SK-N-SH (cell line): ENCODE results near the gene MIAT. TPM values are rescaled to one million over a fixed set of nuclear protein-coding genes. Genes with fewer than 3 reads are reported as not detected.

Experiments
- CTCF ChIA-PET: fragments of 300-600, 350-600 bp; formaldehyde crosslinking; extraction: SDS; loops from one replicate; lab custom pipeline; 2021; lab: Yijun Ruan, JAX
- POLR2A ChIA-PET: fragments of 350-600 bp; sonication (Branson Sonifier 250); formaldehyde crosslinking; extraction: SDS; loops from one replicate; lab custom pipeline; 2020; ENCODE audit warnings: antibody characterized with exemption, inconsistent platforms; lab: Yijun Ruan, JAX
- DNase-seq: peaks from one replicate; pipeline ENCODE4 v3.0.0; 2012
- H2AFZ ChIP-seq: fragments of 200-600 bp; sonication (generic); 2 replicates; pipeline ENCODE4 v1.8.1; 2016; ENCODE audit warnings: antibody characterized with exemption, mild to moderate bottlenecking, low read depth
- H3F3A ChIP-seq: fragments of 200-600 bp; sonication (generic); replicated peaks from 2 replicates; pipeline ENCODE3; 2016; ENCODE audit warnings: antibody characterized with exemption, mild to moderate bottlenecking; ENCODE audit not compliant: insufficient read depth
- H3K27ac ChIP-seq, 2 experiments: fragments of 200-500 bp in 1 of 2; fragments of 200-600 bp in 1 of 2; sonication (Bioruptor generic) in 1 of 2; sonication (generic), shearing (Covaris generic) in 1 of 2; 2 replicates each; pipeline versions ENCODE4 v1.5.1 to v1.6.1; 2014 to 2016; ENCODE audit warnings: low read depth in 2 of 2, inconsistent platforms in 1 of 2, low read length in 1 of 2, mild to moderate bottlenecking in 1 of 2, mixed read lengths in 1 of 2
- H3K27me3 ChIP-seq: fragments of 200-600 bp; sonication (generic), shearing (Covaris generic); 2 replicates; pipeline ENCODE4 v1.6.1; 2016; ENCODE audit warnings: mixed run types; ENCODE audit not compliant: insufficient read depth
- H3K36me3 ChIP-seq, 2 experiments: fragments of 200-500 bp in 1 of 2; fragments of 200-600 bp in 1 of 2; sonication (Bioruptor generic) in 1 of 2; sonication (generic) in 1 of 2; replicated peaks in 1 of 2; 2 replicates each; pipeline versions ENCODE3 to v1.5.1; 2014 to 2016; ENCODE audit warnings: low read length in 1 of 2, mild to moderate bottlenecking in 1 of 2; ENCODE audit not compliant: insufficient read depth in 2 of 2, control insufficient read depth in 1 of 2
- H3K4me1 ChIP-seq, 2 experiments: fragments of 200-500 bp in 1 of 2; fragments of 200-600 bp in 1 of 2; sonication (Bioruptor generic) in 1 of 2; sonication (generic), shearing (Covaris generic) in 1 of 2; 2 replicates each; pipeline versions ENCODE4 v1.5.1 to v1.6.1; 2014 to 2016; ENCODE audit warnings: low read depth in 1 of 2, low read length in 1 of 2, mixed run types in 1 of 2; ENCODE audit not compliant: insufficient read depth in 2 of 2, control insufficient read depth in 1 of 2
- H3K4me2 ChIP-seq: fragments of 200-600 bp; sonication (generic), shearing (Covaris generic); 2 replicates; pipeline ENCODE4 v1.6.1; 2017; ENCODE audit warnings: mixed run types
- H3K4me3 ChIP-seq, 2 experiments: fragments of 200-500 bp in 1 of 2; fragments of 200-600 bp in 1 of 2; sonication (Bioruptor generic) in 1 of 2; sonication (generic), shearing (Covaris generic) in 1 of 2; 2 replicates each; pipeline versions ENCODE4 v1.5.1 to v1.8.1; 2014 to 2016; ENCODE audit warnings: low read depth in 2 of 2, inconsistent platforms in 1 of 2, low read length in 1 of 2, mild to moderate bottlenecking in 1 of 2, mixed read lengths in 1 of 2, moderate library complexity in 1 of 2
- H3K79me2 ChIP-seq: fragments of 200-600 bp; sonication (generic); 2 replicates; pipeline ENCODE4 v1.8.1; 2017; ENCODE audit warnings: mild to moderate bottlenecking; ENCODE audit not compliant: insufficient read depth
- H3K9ac ChIP-seq: fragments of 200-600 bp; sonication (generic); 2 replicates; pipeline ENCODE4 v1.6.1; 2017; ENCODE audit warnings: mixed run types
- H3K9me2 ChIP-seq: fragments of 200-600 bp; sonication (generic); 2 replicates; pipeline ENCODE4 v1.6.1; 2017; ENCODE audit warnings: mixed run types
- H3K9me3 ChIP-seq: fragments of 200-600 bp; sonication (generic); 2 replicates; pipeline ENCODE4 v1.6.1; 2017; ENCODE audit warnings: mixed run types, mild to moderate bottlenecking, moderate library complexity
- H4K20me1 ChIP-seq: fragments of 200-600 bp; sonication (generic); 2 replicates; pipeline ENCODE4 v1.6.1; 2017; ENCODE audit warnings: mild to moderate bottlenecking, mixed run types; ENCODE audit not compliant: insufficient read depth
- ELF1 ChIP-seq: IDR thresholded peaks from 2 replicates; pipeline ENCODE4 v1.4.0; 2012
- FOSL2 ChIP-seq: IDR thresholded peaks from 2 replicates; pipeline ENCODE4 v1.4.0; 2012; ENCODE audit warnings: low read depth, mild to moderate bottlenecking, moderate library complexity, borderline replicate concordance
- FOXJ3 ChIP-seq: sonication (generic); formaldehyde crosslinking; IDR thresholded peaks from 2 replicates; pipeline ENCODE4 v1.5.1; 2020; ENCODE audit warnings: mild to moderate bottlenecking, missing genetic modification reagents
- FOXM1 ChIP-seq: IDR thresholded peaks from 2 replicates; pipeline ENCODE4 v1.4.0; 2012; ENCODE audit warnings: low read depth, mild to moderate bottlenecking
- GABPA ChIP-seq: IDR thresholded peaks from 2 replicates; pipeline ENCODE4 v1.4.0; 2012; ENCODE audit warnings: low read depth, mild to moderate bottlenecking
- MAX ChIP-seq: IDR thresholded peaks from 2 replicates; pipeline ENCODE4 v1.4.0; 2012; ENCODE audit warnings: low read depth
- MEF2A ChIP-seq: IDR thresholded peaks from 2 replicates; pipeline ENCODE4 v1.4.0; 2012; ENCODE audit warnings: low read depth, borderline replicate concordance
- MXI1 ChIP-seq: IDR thresholded peaks from 2 replicates; pipeline ENCODE4 v1.6.1; 2012; ENCODE audit warnings: mild to moderate bottlenecking, low read depth, low read length, improper control_type of control experiment
- NFIC ChIP-seq: IDR thresholded peaks from 2 replicates; pipeline ENCODE4 v1.4.0; 2012; ENCODE audit warnings: borderline replicate concordance
- PBX3 ChIP-seq: IDR thresholded peaks from 2 replicates; pipeline ENCODE4; 2012
- RCOR1 ChIP-seq: fragments of 150-350 bp; IDR thresholded peaks from 2 replicates; pipeline ENCODE4 v1.6.1; 2017; ENCODE audit warnings: antibody characterized with exemption, low read length
- REST ChIP-seq: IDR thresholded peaks from 2 replicates; pipeline ENCODE4 v1.6.1; 2012; ENCODE audit warnings: mild to moderate bottlenecking, low read depth, low read length, moderate library complexity
- RFX5 ChIP-seq: IDR thresholded peaks from 2 replicates; pipeline ENCODE4 v1.6.1; 2012; ENCODE audit warnings: mild to moderate bottlenecking, improper control_type of control experiment, low read length
- SIN3A ChIP-seq: IDR thresholded peaks from 2 replicates; pipeline ENCODE4 v1.6.1; 2012; ENCODE audit warnings: low read depth, mild to moderate bottlenecking, low read length, moderate library complexity, borderline replicate concordance
- SMC3 ChIP-seq: IDR thresholded peaks from 2 replicates; pipeline ENCODE4 v1.6.1; 2012; ENCODE audit warnings: low read depth, low read length, improper control_type of control experiment
- USF1 ChIP-seq: IDR thresholded peaks from 2 replicates; pipeline ENCODE4 v1.4.0; 2012; ENCODE audit warnings: low read depth, borderline replicate concordance
- USF2 ChIP-seq: fragments of 150-350 bp; IDR thresholded peaks from 2 replicates; pipeline ENCODE4 v1.6.1; 2017; ENCODE audit warnings: antibody characterized with exemption, low read length, low read depth, borderline replicate concordance
- YY1 ChIP-seq: IDR thresholded peaks from 2 replicates; pipeline ENCODE4 v1.4.0; 2012; ENCODE audit warnings: low read depth, mild to moderate bottlenecking
- ZBTB33 ChIP-seq: IDR thresholded peaks from 2 replicates; pipeline ENCODE4 v1.4.0; 2012; ENCODE audit warnings: low read depth, borderline replicate concordance
- WGBS: methylation state at CpG from one replicate; pipeline ENCODE4 v1.1.6; 2017; ENCODE audit warnings: low lambda C conversion rate; 5-methylcytosine and 5-hydroxymethylcytosine counted together
- polyA plus RNA-seq, 3 experiments: library from polyadenylated mRNA; depleted of rRNA; stranded (reverse); fragments of >200 nt; gene quantifications; 2 replicates each; pipeline ENCODE4 v1.2.3, GENCODE V29; 2012

MIAT gene
- polyA plus RNA-seq, 1 of the 3 experiments (the other 2 are of a cell fraction), result 5.4 TPM

- no peak overlapping the region for H3K9ac ChIP-seq
- ChIA-PET CTCF (interaction anchor here (0.9 to 1.5 kb wide), 2 partner anchors 12 to 55 kb away, joined by 3 to 5 read pairs; no protein-coding TSS in a partner anchor), POLR2A (no interaction called here)
- no peaks in the 10 kb centered on the region for H3K9me2 ChIP-seq
- 88% methylated on average over 3 of the region's 3 CpGs for WGBS
- H3K4me1 ChIP-seq, result no peaks in the 10 kb centered on the region
- H3F3A ChIP-seq, result no peaks in the 10 kb centered on the region
- no peak for TF ChIP-seq FOSL2
- TF ChIP-seq NFIC, result no peak
- no peak for TF ChIP-seq USF2
- no peak for TF ChIP-seq MEF2A
- no peak for TF ChIP-seq RFX5
- no peak for TF ChIP-seq SIN3A
- TF ChIP-seq GABPA, result no peak
- no peak for TF ChIP-seq YY1
- no peak for TF ChIP-seq REST
- no peak for TF ChIP-seq RCOR1
- TF ChIP-seq SMC3, result no peak
- peaks cover 0 to 7% of the 10 kb centered on the region in 2 experiments for H3K36me3 ChIP-seq
- no peak overlapping the region for H3K4me3 ChIP-seq
- no peak overlapping the region for H3K4me2 ChIP-seq
- no peak overlapping the region for H2AFZ ChIP-seq
- no peaks in the 10 kb centered on the region for H3K79me2 ChIP-seq
- no peaks in the 10 kb centered on the region for H3K9me3 ChIP-seq
- H3K27me3 ChIP-seq, result no peaks in the 10 kb centered on the region
- H3K27ac ChIP-seq, result no peak overlapping the region
- DNase-seq, result no peak
- no peaks in the 10 kb centered on the region for H4K20me1 ChIP-seq
Measured at GRCh38 chr22:26690654-26691376, 33.4 kb downstream of the MIAT start.

GRCh38 chr22:26691377-26691716, 34.0 kb downstream of the MIAT start:
- Histone ChIP-seq H3K27ac (no peak overlapping the region), H3K4me3 (no peak overlapping the region), H2AFZ (no peak overlapping the region), H3K9me2 (no peaks in the 10 kb centered on the region), H3K9me3 (no peaks in the 10 kb centered on the region), H3K9ac (no peak overlapping the region), H3K79me2 (no peaks in the 10 kb centered on the region), H3K36me3 (peaks cover 0 to 7% of the 10 kb centered on the region in 2 experiments), H3K4me2 (no peak overlapping the region), H3K4me1 (no peaks in the 10 kb centered on the region), H3K27me3 (no peaks in the 10 kb centered on the region), H4K20me1 (no peaks in the 10 kb centered on the region), H3F3A (no peaks in the 10 kb centered on the region)
- DNase-seq, result no peak
- 85% methylated on average over 6 of the region's 6 CpGs for WGBS
- CTCF ChIA-PET, result interaction anchor here (0.9 to 1.5 kb wide), 2 partner anchors 13 to 55 kb away, joined by 3 to 5 read pairs; no protein-coding TSS in a partner anchor
- POLR2A ChIA-PET, result no interaction called here
- TF ChIP-seq ELF1 (no peak), FOXM1 (no peak), FOXJ3 (CRISPR knock-in tag) (no peak), USF1 (no peak), RCOR1 (no peak), ZBTB33 (no peak), MAX (no peak), MXI1 (no peak), SMC3 (no peak), MEF2A (no peak), NFIC (no peak), PBX3 (no peak)
